ENCODE results near the gene JAKMIP1.

The JAKMIP1 gene

DNA sequence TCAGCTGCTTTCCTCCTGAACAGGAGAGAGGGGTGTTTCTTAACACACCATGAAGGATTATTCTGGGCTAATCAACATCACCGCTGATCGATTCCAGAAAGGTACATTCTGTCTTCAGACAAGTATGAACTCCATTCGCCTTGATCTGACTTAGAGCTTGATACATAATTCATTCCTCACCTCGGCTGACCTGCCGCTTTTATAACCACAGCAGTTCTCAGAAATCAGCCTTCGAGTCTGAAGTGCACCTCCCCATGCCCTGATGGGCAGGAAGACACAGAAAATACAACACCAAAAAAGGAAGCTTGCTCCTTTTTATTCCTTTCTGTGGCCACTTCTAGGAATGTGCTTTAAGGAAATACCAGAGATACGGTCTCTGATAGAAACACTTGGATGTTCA, 85.7 kb downstream of the JAKMIP1 start:
- no peak for DNase-seq

DNA sequence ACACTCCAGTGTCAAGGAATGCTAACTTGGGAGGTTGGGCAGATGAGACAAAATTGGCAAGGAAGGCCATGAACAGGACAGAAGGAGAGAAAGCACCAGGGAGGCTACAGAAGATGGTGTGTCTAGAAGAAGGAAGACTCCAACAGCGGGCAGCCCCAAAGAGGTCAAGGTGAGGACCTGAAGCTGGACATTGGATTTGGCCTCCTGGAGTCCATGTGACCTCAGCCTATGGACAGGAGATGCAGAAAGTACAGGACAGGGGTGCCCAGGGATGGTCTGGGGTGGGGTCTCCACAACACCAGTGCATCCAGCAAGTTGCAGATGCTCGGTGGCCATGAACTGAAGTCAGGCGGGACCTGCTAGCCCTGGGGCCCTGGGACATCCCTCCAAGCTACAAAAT, 86.2 kb downstream of the JAKMIP1 start:
- no peak for DNase-seq

DNA sequence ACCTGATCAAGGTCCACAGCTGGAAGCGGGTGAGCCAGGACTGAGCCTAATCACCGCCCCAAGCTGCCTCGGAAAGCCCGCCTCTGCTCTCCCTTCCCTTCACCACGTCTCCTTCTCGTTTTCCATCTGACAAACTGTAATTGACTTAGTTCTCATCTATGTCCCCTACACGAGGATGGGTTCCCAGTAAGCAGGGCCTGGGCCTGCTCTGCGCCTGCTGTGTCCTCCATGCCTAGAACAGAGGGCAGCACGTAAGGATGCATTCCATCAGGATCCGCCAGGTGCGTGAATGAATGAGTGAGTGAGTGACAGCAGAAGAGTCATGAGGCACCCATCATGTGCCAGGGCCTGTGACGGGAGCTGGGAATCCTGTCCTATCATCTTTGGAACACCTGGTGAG, 86.7 kb downstream of the JAKMIP1 start:
- DNase-seq = no peak

DNA sequence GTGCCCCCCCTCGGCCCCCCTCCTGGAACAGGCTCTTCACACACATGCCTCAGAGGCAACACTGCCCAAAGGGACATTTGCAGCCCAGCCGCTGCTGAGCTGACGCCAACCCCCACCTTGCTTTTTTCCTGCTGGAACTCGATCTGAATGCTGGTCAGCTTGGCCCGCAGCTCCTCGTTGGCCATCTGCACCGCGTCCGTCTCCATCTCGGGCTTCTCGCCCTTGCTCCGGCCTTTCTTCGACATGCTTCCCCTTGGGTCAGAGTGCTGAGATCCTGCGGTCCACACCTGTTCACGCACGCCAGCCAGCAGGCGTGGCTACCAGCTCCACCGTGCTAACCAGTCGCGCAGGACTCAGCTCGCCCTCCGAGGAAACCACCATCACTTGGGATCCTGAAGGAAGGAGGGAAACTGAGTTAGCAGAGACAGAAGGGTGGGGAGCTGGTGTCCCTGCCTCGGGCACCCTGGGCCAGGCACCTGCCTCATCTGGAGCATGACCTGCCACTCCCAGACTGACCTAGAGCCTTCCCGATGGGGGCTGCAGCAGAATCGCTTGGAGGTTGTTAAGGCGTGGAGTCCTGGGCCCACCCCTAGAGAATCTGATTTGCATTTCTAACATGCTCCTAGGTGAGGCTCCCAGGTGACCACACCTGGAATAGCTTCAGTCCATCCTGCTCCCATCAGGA, 87.6 kb downstream of the JAKMIP1 start:
- no peak for DNase-seq

DNA sequence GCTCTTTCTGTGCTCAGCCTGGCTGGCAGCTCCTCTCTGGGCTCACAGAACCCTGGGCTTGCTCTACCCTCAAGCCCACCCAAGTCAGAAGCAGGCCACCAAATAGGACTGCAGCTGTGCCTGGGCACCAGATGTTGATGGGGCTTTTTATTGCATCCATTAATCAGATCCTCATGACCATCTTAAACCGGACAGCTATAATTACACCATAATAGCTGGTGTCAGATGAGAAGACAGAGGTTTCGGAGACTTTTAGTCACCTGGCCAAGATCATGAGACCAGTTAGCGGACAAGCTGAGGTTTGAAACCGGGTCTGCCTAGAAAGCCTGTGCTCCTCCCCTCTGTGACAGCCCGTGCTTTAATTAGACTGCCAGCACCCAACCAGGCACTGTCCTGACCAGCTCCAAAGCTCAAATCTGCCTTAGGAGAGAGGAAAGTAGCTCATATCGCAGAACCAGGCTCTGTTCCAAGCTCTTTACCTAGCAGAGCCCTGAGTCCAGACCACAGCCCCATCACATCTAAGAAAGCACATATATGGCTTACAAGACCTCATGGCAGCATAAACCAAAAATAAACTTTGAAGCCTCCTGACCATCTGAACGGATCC, 88.9 kb downstream of the JAKMIP1 start:
- no peak for DNase-seq

DNA sequence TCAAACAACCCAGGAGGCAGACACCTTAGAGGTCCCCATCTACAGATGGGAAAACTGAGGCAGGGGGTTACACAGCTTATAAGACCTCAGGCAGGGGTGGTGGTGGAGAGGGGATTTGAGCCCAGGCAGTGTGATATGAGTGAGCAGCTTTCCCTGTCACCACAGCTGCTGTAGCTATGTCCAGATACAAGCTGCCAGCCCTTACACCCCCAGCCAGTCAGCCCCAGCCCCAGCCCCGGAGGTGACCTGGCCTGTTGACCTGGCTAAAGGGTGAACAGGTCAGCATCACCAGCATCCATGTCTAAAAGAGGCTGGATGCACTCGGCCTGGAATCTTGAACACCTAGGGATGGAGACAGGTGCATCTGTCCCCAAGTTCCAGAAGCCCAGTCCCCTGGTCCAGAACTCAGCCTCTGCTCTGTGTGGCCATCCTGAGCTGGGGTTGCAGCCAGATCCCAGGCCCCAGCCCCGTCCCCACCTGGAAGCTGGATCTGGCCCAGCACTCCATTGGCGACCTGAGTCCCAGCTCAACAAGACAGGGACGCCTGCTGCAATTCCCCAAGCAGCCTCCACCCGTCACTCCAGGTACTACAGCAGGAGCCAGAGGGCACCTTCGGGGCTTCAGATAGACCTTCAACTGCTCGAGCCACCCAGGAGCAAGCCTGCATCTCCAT, 89.5 kb downstream of the JAKMIP1 start:
- DNase-seq = no peak

DNA sequence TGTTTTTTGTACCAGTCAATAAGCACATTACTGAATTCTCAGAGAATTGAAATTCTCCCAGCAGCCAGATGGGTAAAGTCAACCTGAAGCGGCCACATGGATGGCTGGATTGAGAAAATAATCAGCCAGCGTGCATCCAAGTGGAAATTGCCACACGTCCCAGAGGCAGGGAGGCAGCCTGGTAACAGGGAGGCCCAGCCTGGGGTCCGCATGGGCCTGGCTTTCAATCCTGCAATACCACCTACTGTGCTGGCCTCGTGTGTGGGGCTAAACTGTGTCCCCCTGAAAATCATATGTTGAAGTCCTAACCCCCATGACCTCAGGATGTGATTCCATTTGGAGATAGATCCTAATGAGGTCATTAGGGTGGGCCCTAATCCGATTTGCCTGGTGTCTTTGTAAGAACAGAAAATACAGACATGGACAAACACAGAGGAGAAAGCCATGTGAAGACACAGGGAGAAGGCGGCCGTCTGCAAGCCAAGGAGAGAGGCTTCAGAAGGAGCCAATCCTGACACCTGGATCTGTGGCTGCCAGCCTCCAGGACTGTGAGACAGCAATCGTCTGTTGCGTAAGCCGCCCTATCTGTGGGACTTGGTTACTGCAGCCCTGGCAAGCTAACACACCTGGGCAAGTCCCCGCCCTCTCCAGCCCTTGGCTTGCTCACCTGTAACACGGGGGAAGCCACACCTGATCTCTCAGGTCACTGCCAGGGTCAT, 90.3 kb downstream of the JAKMIP1 start:
- no peak for DNase-seq

DNA sequence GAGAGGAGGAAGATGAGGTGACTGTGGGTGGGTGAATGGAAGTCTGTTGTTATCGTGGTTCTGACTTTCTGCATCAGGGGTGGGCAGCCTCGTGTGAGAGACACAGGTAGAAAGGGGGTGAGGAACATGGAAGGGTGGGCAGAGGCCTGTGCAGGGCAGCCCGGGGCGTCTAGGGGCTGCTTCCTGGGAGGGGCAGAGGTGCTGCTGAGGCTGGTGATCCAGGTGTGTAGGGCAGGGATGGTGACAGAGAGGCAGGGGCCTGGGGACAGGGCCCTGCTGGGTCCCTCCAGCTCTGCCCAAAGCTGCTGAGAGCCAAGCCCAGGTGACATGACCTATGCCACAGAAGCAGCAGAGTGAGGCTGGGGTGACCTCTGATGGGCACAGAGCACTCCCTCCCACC, 92.5 kb downstream of the JAKMIP1 start:
- no peak for DNase-seq

DNA sequence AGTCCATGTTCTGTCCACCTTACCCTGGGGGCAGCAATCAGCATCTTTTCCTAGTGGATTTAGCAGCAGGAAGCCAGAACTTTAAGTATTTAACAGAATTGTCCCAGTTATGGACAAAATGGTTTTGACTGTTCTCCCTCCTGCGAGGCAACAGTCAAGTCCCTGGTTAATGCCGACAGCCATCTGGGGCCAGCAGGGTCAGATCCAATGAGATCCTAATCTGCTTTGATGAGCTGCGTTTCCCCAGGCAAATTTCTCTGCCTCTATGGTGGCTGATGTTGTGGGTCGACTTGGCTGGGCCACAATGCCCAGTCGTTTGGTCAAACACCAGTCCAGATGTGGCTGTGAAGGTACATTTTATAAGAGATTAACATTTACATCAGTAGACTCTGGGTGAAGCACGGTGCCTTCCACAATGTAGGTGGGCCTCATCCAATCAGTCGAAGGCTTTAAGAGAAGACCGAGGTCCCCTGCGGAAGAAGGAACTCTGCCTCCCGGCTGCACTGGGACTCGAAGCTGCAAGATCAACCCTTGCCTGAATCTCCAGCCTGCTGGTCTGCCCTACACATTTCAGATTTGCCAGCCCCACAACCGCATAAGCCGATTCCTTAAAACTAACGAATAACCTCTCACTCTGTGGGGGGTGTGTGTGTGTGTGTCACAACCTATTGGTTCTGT, 93.1 kb downstream of the JAKMIP1 start:
- DNase-seq = no peak

DNA sequence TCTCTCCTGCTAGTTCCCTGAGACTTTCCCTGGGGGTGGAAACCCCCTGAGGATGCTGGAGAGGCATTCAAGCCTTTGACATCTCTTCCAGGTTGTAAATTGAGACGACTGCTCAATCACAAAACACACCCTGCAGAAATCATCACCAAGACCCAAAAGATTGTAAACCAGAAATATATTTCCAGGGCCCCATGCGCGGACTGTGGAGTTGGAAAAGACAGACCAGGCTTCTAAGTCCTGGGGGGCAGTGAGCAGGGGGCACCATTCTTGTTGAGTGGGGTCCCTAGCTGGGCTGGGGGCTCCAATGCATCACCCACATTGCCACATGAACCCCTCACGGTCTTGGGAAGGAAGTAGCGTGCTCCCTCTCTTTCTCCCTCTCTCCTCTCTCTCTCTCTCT, 94.2 kb downstream of the JAKMIP1 start:
- no peak for DNase-seq

DNA sequence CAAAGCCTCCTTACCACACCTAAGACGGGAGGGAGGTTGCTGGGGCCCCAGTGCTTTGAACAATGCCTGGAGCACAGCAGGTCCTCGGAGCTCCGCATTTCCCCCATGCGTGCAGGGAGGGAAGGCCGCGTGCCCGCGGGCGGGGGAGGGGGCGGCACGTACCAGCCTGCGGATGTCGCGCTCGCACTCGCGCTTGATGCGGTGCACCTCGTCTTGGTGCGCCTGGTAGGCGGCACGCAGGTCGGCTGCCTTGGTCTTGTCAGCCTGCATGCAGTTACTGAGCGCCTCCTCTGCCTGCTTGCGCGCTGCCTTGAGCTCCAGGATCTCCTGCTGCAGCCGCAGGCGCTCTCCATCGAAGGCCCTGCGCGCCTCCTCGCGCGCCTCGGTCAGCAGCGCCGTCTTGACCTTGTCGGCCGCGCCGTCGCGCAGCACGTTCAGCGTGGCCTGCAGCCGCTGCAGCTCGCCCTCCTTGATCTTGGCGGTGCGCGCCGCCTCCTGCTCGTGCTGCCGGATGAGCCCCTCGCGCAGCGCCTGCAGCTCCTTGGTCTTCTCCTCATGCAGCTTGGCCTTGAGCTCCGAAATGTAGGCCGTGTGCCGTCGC, 94.9 kb downstream of the JAKMIP1 start:
- no peak for DNase-seq

DNA sequence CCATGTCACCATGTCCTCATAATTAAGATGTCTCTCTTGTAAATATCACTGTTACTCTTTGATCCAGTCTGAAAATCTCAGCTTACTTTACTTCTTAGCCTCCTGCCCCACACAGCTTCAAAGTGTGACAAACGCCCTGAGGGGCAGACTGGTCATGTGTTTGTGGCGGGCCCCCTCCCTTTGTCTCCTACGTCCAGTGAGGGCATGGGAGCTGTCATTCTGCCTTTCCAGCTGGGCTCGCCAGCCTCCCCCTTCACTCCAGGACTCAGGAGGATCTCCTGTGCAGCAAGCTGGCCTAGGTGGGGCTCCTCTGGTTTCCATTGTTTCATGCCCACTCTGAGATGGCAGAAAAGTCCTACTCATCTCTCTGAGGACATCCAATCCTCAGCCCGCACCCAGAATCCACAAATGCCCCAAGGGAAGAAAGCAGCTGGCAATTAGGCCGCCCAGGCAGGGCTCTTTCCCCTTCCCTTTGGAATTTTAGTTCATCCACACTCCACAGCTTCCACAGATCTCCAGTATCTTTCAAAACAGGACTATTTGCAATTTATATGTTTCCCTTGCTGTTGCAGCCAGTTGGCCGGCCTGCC, 95.7 kb downstream of the JAKMIP1 start:
- DNase-seq = no peak

DNA sequence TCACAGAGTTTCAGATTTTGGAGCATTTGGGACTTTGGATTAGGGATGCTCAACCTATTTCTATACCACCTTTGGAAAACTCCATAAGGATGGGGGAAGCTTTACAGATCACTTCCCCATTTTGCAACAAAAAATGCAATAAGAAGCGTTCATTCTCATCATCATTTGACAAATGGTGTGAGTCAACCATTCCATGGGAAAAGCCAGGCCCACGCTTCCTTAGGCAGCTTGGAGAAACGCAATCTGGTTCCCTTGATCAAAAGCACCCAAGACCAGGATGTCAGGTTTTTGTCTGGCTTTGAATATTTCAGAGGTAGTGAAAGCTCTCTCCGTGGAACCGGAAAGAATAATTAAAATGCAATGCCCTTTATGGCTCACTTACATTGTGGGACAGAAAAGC, 102.8 kb downstream of the JAKMIP1 start:
- DNase-seq = no peak

DNA sequence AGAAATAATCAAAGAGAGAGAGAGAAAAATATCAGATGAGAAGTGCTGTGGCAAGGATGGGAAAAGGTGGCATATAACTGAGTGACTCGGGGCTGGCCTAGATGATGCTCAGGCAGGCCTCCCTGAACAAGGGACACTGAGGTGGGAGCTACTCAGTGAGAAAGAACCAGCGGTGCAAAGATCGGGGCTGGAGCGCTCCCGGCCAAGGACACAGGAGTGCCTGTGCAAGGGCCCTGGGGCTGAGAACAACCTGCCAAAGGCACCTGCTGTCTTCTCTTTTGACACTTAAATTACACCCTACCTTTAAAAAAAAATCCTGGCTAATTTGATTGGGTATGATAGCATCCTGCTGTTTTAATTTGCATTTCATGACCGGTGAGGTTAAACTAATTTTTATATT, 104.5 kb downstream of the JAKMIP1 start:
- DNase-seq = no peak

DNA sequence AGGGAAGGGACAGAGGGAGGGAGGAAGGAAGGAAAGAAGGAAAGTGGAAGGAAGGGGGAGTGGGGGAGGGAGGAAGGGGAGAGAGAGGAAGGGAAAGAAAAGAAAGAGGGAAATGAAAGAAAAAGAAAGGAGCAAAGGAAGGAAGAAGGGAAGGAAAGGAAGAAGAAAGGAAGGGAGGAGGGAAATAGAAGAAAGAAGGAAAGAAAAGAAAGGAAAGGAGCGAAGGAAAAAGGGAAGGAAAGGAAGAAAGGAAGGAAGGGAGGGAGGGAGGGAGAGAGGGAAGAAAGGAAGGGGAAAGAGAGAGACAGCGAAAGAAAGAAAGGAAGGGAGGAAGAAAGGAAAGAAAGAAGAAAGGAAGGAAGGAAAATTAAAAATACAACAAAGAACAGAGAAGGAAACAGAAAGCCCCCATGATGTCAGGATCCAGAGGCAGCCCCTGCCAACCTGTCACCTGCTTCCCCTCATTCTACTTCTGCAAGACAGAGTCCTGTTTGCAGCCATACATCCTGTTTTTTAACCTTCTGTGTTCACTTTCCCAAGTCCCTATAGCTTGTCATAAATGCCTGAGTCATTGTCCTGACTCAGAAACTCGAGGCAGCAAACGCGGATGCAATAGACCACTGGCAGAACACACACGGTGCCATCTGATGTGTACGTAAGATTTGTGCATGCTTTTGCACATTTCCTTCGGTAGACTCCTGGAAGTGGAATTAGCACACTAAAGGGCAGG, 105.2 kb downstream of the JAKMIP1 start:
- DNase-seq = peak; percentile 35

DNA sequence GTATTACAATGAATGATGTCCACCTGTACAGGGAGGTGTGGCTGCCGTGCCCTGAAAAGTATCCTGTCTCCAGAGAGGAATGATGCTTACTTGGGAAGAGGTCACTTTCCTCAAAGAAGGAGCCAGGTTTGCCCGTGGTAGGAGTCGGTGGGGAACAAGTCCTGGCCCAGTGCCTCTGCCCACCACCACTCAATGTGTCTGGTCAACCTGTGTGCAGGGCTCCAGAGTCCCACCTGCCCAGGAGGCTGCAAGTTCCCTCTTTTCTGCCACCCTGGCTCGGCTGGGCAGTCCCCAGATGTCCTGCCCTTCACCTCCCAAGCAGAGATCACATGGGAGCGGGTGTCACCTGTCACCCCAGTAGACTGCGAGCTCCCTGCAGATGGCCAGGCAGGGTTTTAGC, 106.7 kb downstream of the JAKMIP1 start:
- DNase-seq = no peak

DNA sequence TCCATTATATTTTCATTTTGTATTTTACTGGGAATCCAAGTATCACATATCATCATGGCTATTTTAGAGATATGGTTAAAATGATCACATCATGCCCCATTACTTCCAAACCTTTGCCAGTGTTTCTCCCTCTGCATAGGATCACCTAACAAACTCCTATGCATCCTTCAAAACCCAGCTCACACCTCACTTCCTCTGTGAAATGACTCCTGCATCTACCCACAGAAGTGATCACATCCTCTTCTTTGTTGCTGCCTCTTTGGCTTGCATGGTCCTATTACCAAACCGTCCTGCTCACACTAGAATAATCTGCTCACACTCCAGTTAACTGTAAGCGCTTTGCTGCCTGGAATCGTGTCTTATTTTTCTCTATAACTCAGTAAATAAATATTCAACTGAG, 107.4 kb downstream of the JAKMIP1 start:
- peak; percentile 20 for DNase-seq

DNA sequence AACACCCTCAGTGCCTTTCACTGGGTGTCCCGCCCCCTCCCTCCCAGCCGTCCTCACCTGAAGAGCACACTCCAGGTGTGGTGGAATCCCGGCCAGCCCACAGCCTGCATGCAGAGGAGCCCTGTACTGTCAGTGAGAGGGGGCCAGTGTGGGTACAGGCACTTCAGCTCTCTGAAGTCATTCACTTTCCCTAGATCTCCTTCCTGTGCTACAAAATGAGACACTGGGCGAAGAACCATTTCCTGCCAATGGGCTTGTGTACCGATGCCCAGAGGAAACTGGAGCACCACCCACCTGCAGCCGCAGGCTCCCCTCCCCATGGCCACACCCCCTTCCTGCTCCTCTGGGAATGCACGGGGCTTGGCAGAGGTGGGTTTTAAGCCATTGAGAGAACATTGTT, 108.2 kb downstream of the JAKMIP1 start:
- DNase-seq = peak; percentile 5

DNA sequence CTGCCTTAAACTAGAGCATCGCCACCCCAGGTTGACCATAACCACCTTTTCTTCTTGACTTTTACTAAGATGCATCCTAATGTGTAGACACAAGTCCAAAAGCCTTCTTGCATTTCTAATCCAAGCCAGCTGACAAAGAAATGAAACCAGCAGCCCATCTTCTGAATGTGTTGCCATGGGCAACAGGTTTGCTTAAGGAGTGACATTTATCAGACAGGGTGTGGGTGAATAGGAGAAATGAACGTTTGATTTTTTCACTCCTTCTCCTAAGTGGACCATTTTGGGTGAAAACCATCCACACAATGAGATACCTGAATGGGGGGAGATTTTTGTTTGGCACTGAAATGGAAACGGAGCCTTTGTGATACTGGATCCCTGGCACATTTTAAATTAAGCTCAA, 109.4 kb downstream of the JAKMIP1 start:
- no peak for DNase-seq

DNA sequence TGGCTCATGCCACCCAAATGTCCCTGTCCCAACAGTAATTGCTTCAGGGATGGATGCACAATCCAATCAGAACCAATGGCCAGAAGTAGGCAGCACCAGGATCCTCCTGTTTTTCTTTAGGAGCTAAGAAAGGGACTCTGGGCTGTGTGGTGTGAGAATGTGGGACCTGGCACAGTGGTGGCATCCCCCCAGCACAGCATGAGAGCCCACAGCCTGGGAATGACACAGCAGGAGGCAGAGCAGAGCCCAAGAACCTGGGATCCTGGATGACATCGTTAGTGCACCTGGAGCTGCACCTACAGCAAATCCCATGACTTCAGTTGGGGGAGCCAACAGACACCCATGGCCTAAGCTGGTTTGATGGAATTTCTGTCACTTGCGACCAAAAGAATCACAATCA, 111.4 kb downstream of the JAKMIP1 start:
- DNase-seq = no peak

DNA sequence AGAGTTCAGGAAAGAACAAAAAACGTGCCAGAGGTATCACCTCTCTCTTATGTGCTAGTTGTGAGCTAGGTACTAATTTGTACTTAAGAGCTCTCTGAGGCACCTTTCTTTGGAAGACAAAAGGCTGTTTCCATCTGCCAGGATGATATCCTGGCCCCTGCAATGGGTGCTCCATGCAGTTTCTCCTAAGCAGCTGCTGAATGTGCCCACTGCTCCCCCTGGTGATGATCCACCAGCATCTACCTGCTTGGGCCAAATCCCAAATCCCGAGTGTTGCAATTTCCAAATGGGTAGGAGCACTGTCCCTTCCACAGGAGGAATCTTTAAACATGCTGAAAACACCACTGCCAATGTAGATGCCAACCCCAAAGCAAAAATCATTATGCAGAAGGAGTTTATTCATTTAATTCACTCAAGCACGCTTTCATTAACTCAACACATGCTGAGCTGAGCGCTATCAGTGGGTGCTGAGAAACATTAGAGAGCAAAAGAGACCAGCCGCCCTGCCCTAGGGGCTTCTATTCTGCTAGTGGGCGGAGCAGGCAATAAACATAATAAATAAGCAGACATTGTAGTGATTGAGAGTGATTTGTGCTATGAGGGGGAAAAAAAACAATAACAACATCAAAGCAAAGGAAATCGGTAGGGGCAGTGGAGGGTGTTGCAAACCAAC, 112.5 kb downstream of the JAKMIP1 start:
- DNase-seq = no peak
